ENCODE results near the gene FBLN2.

The FBLN2 gene

GRCh38 chr3:13568515-13569028, 19.6 kb downstream of the FBLN2 start:
- CTCF ChIA-PET: no interaction called here
- no peak for DNase-seq (ENCODE audit: low spot score)
- POLR2A ChIA-PET (ENCODE audit: low non-redundant PET): no interaction called here
- TF ChIP-seq CTCF (conservative IDR thresholded peaks at IDR 0.05; ENCODE audit: low read depth): no peak
- peak overlapping the region; percentile 7; the same call in 1 of the 2 replicates for H3K27ac ChIP-seq

GRCh38 chr3:13569201-13569600, 20.3 kb downstream of the FBLN2 start:
- no peak for DNase-seq (ENCODE audit: low spot score)
- peak overlapping the region; percentile 7; the same call in 1 of the 2 replicates for H3K27ac ChIP-seq
- no peak for TF ChIP-seq CTCF (conservative IDR thresholded peaks at IDR 0.05; ENCODE audit: low read depth)
- CTCF ChIA-PET: no interaction called here
- POLR2A ChIA-PET (ENCODE audit: low non-redundant PET): no interaction called here

- no peak for DNase-seq (ENCODE audit: low spot score)
Measured at GRCh38 chr3:13569641-13570390, 20.9 kb downstream of the FBLN2 start.

GRCh38 chr3:13570391-13571194, 21.7 kb downstream of the FBLN2 start:
- DNase-seq (ENCODE audit: low spot score): no peak
- H3K27ac ChIP-seq: peak overlapping the region; percentile 11; the same call in 1 of the 2 replicates
- CTCF ChIA-PET: interaction anchor here (0.6 to 0.7 kb wide), 2 partner anchors 78 to 723 kb away, joined by 3 read pairs; no protein-coding TSS in a partner anchor
- TF ChIP-seq CTCF (conservative IDR thresholded peaks at IDR 0.05; ENCODE audit: low read depth): no peak
- POLR2A ChIA-PET (ENCODE audit: low non-redundant PET): no interaction called here

More at GRCh38 chr3:13569641-13570390, 20.9 kb downstream of the FBLN2 start:
- ChIA-PET CTCF (interaction anchor here (0.6 kb wide), 1 partner anchor 724 kb away, joined by 3 read pairs; no protein-coding TSS in a partner anchor), POLR2A (ENCODE audit: low non-redundant PET) (no interaction called here)
- H3K27ac ChIP-seq: peak overlapping the region; percentile 7; the same call in 1 of the 2 replicates
- no peak for TF ChIP-seq CTCF (conservative IDR thresholded peaks at IDR 0.05; ENCODE audit: low read depth)

- CTCF ChIA-PET: interaction anchor here (0.7 kb wide), 1 partner anchor 77 kb away, joined by 3 read pairs; no protein-coding TSS in a partner anchor
- POLR2A ChIA-PET (ENCODE audit: low non-redundant PET): no interaction called here
- no peak for TF ChIP-seq CTCF (conservative IDR thresholded peaks at IDR 0.05; ENCODE audit: low read depth)
- peak overlapping the region; percentile 11; the same call in 1 of the 2 replicates for H3K27ac ChIP-seq
- no peak for DNase-seq (ENCODE audit: low spot score)
Measured at GRCh38 chr3:13571264-13571663, 22.3 kb downstream of the FBLN2 start.

Measured in RWPE1 (cell line).